ENCODE results near the gene RYK. TPM values are rescaled to one million over a fixed set of nuclear protein-coding genes. Genes with fewer than 3 reads are reported as not detected.

The RYK gene
- total and polyA plus RNA-seq, 8 donors: 15.8 to 128 (median 42.8) TPM

DNA sequence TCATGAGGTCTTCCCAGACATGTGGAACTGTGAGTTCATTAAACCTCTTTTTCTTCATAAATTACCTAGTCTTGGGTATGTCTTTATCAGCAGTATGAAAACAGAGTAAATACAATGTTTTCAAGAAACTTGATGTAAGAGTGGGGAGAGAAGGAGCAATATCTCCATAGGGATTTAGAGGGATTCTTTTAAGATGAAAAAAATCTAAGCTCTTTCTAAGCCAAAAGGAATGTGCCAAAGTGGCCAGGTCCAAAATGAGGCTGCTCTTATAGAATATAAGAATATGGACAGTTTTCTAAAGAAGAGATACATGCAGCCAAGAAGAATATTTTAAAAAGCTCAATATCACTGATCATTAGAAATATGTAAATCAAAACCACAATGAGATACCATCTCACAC lies 23.9 kb upstream of the RYK start:
- Histone ChIP-seq H3K4me1 (no peaks in the 10 kb centered on the region), H3K9me3 (no peaks in the 10 kb centered on the region), H3K27ac (no peak overlapping the region), H3K4me3 (no peak overlapping the region), H3K36me3 (no peaks in the 10 kb centered on the region), H3K27me3 (no peaks in the 10 kb centered on the region)
- DNase-seq: no peak
- intact Hi-C loops (cut with DNase I; ENCODE audit: low total_unique reads): no loop called here
- TF ChIP-seq, protein P1, sequence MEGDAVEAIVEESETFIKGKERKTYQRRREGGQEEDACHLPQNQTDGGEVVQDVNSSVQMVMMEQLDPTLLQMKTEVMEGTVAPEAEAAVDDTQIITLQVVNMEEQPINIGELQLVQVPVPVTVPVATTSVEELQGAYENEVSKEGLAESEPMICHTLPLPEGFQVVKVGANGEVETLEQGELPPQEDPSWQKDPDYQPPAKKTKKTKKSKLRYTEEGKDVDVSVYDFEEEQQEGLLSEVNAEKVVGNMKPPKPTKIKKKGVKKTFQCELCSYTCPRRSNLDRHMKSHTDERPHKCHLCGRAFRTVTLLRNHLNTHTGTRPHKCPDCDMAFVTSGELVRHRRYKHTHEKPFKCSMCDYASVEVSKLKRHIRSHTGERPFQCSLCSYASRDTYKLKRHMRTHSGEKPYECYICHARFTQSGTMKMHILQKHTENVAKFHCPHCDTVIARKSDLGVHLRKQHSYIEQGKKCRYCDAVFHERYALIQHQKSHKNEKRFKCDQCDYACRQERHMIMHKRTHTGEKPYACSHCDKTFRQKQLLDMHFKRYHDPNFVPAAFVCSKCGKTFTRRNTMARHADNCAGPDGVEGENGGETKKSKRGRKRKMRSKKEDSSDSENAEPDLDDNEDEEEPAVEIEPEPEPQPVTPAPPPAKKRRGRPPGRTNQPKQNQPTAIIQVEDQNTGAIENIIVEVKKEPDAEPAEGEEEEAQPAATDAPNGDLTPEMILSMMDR (IDR thresholded peaks at IDR 0.05): no peak
- no peak for TF ChIP-seq POLR2A (IDR thresholded peaks at IDR 0.05)
- TF ChIP-seq POLR2AphosphoS5 (IDR thresholded peaks at IDR 0.05): no peak
- no peak for TF ChIP-seq EP300 (IDR thresholded peaks at IDR 0.05)

DNA sequence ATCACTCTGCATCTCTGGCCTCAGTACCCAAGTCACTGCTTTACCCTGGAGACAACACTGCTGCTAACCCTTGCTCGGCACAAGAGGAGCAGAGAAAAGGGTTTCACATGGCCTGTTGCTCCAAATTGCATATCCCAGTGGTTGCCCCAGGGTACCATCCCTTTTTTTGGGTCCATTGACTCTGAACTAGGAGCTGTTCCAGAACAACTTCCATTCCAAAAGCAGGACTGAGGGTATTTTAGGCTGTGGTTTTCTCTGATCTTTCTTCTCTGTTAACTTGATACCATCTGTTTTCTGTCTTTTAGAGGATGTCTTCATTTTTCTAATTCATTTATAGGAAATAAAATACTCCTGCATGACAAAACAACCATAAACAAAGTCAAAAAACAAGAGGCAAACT lies 17.3 kb upstream of the RYK start:
- H3K27me3 ChIP-seq: peaks cover 0 to 3% (median 0%) of the 10 kb centered on the region in 3 donors
- WGBS, 5 donors: 70 to 100% (median 90%) methylated on average over 1 of the region's 1 CpG
- H3K36me3 ChIP-seq: no peaks in the 10 kb centered on the region
- H3K9me3 ChIP-seq: no peaks in the 10 kb centered on the region
- H3K4me3 ChIP-seq: no peak overlapping the region
- DNase-seq: no peak
- intact Hi-C loops (cut with DNase I; ENCODE audit: low total_unique reads): no loop called here
- TF ChIP-seq, protein P1 (IDR thresholded peaks at IDR 0.05): no peak
- TF ChIP-seq POLR2A (IDR thresholded peaks at IDR 0.05): no peak
- no peak for TF ChIP-seq POLR2AphosphoS5 (IDR thresholded peaks at IDR 0.05)
- TF ChIP-seq EP300 (IDR thresholded peaks at IDR 0.05): no peak
- H3K4me1 ChIP-seq: no peaks in the 10 kb centered on the region
- H3K27ac ChIP-seq: no peak overlapping the region

DNA sequence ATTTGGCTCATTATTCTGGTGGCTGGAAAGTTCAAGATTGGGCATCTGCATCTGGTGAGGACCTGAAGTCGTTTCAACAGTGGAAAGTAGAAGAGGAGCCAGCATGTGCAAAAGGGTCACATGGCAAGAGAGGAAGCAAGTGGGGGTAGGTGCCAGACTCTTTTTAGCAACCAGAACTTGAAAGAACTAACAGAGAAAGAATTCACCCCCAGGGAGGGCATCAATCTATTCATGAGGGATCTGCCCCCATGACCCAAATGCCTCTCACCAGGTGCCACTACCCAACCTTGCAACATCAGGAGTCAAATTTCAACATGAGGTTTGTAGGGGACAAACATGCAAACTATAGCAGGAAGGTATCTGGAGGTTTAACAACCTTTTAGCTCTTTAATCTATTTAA lies 10.3 kb upstream of the RYK start:
- no peak for DNase-seq
- no peak overlapping the region for H3K4me3 ChIP-seq
- TF ChIP-seq POLR2AphosphoS5 (IDR thresholded peaks at IDR 0.05) (no peak), EP300 (IDR thresholded peaks at IDR 0.05) (no peak), POLR2A (IDR thresholded peaks at IDR 0.05) (no peak)
- TF ChIP-seq, protein P1 (IDR thresholded peaks at IDR 0.05): no peak
- H3K27me3 ChIP-seq: peaks cover 0 to 3% (median 0%) of the 10 kb centered on the region in 3 donors
- H3K36me3 ChIP-seq: no peaks in the 10 kb centered on the region
- 43 to 59% (median 57%) methylated on average over 1 of the region's 1 CpG for WGBS, 5 donors
- H3K4me1 ChIP-seq: no peaks in the 10 kb centered on the region
- H3K9me3 ChIP-seq: no peaks in the 10 kb centered on the region
- no peak overlapping the region for H3K27ac ChIP-seq
- intact Hi-C loops (cut with DNase I; ENCODE audit: low total_unique reads): no loop called here

DNA sequence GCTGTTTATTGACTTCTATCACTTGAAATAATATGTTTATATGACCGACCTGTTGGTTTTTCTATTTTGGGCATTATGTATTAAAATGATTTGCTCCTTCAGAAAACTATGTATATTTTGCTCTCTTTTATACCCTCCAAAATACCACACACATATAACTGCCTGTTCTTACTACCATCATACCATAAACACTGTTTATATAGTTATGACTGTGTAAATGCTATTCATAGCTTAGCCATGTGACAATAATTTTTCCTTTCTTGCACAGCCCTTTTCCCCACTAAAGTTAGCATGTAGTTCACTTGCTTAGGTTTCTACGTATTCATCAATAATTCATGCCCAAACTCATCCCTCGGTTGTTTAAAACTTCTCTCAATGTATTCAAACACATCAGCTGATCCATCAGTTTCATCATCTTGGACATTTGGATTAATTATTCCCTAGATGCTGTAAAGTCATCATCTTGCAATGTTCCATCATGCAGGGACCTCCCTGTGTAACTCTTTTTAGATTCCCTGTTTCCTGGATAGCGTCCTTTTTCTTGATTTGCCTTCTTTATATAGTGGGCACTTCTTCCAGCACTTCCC lies 8.2 kb upstream of the RYK start:
- H3K27ac ChIP-seq: no peak overlapping the region
- no peak overlapping the region for H3K4me3 ChIP-seq
- TF ChIP-seq POLR2AphosphoS5 (IDR thresholded peaks at IDR 0.05): no peak
- no peak for TF ChIP-seq EP300 (IDR thresholded peaks at IDR 0.05)
- no peak for TF ChIP-seq POLR2A (IDR thresholded peaks at IDR 0.05)
- TF ChIP-seq, protein P1 (IDR thresholded peaks at IDR 0.05): no peak
- intact Hi-C loops (cut with DNase I; ENCODE audit: low total_unique reads): no loop called here
- no peaks in the 10 kb centered on the region for H3K4me1 ChIP-seq
- H3K27me3 ChIP-seq: no peaks in the 10 kb centered on the region
- no peak for DNase-seq
- no peaks in the 10 kb centered on the region for H3K9me3 ChIP-seq
- no peaks in the 10 kb centered on the region for H3K36me3 ChIP-seq
- 82 to 91% (median 88%) methylated on average over 4 of the region's 4 CpGs for WGBS, 5 donors
